ENCODE data around the gene SLC35F6. TPM values are rescaled to one million over a fixed set of nuclear protein-coding genes. Genes with fewer than 3 reads are reported as not detected.
"Not testable (repeated sequence)": the region's sequence is repeated elsewhere in the genome, so short reads cannot be mapped to it uniquely, and the experiment has no call there.

The SLC35F6 gene
- total and polyA plus RNA-seq, 4 donors: 11.4 to 30.7 (median 19.0) TPM

GRCh38 chr2:26759845-26760244 lies 4.2 kb upstream of the SLC35F6 start:
- Histone ChIP-seq H3K4me1 (ENCODE audit: control insufficient read depth in 4 of 4, insufficient read depth in 4 of 4, low read length in 3 of 4) (peaks cover under 1 to 13% (median 3%) of the 10 kb centered on the region in 4 donors), H3K9ac (ENCODE audit: low read depth in 1 of 2, low read length in 2 of 2) (no peak overlapping the region), H3K4me3 (ENCODE audit: low read depth in 1 of 3, low read length in 3 of 3) (no peak overlapping the region), H3K36me3 (ENCODE audit: control insufficient read depth in 4 of 4, insufficient read depth in 3 of 4, low read depth in 1 of 4, low read length in 3 of 4) (no peaks in the 10 kb centered on the region), H3K27me3 (ENCODE audit: control insufficient read depth in 4 of 4, insufficient read depth in 4 of 4, low read length in 3 of 4) (no peaks in the 10 kb centered on the region), H3K27ac (ENCODE audit: low read depth in 1 of 2, low read length in 2 of 2) (no peak overlapping the region), H3K9me3 (ENCODE audit: control insufficient read depth in 4 of 4, low read length in 3 of 4) (no peaks in the 10 kb centered on the region)
- TF ChIP-seq FOXA2 (IDR thresholded peaks at IDR 0.05): no peak
- TF ChIP-seq, protein P1, sequence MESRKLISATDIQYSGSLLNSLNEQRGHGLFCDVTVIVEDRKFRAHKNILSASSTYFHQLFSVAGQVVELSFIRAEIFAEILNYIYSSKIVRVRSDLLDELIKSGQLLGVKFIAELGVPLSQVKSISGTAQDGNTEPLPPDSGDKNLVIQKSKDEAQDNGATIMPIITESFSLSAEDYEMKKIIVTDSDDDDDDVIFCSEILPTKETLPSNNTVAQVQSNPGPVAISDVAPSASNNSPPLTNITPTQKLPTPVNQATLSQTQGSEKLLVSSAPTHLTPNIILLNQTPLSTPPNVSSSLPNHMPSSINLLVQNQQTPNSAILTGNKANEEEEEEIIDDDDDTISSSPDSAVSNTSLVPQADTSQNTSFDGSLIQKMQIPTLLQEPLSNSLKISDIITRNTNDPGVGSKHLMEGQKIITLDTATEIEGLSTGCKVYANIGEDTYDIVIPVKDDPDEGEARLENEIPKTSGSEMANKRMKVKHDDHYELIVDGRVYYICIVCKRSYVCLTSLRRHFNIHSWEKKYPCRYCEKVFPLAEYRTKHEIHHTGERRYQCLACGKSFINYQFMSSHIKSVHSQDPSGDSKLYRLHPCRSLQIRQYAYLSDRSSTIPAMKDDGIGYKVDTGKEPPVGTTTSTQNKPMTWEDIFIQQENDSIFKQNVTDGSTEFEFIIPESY (IDR thresholded peaks at IDR 0.05): no peak
- TF ChIP-seq, protein P2, sequence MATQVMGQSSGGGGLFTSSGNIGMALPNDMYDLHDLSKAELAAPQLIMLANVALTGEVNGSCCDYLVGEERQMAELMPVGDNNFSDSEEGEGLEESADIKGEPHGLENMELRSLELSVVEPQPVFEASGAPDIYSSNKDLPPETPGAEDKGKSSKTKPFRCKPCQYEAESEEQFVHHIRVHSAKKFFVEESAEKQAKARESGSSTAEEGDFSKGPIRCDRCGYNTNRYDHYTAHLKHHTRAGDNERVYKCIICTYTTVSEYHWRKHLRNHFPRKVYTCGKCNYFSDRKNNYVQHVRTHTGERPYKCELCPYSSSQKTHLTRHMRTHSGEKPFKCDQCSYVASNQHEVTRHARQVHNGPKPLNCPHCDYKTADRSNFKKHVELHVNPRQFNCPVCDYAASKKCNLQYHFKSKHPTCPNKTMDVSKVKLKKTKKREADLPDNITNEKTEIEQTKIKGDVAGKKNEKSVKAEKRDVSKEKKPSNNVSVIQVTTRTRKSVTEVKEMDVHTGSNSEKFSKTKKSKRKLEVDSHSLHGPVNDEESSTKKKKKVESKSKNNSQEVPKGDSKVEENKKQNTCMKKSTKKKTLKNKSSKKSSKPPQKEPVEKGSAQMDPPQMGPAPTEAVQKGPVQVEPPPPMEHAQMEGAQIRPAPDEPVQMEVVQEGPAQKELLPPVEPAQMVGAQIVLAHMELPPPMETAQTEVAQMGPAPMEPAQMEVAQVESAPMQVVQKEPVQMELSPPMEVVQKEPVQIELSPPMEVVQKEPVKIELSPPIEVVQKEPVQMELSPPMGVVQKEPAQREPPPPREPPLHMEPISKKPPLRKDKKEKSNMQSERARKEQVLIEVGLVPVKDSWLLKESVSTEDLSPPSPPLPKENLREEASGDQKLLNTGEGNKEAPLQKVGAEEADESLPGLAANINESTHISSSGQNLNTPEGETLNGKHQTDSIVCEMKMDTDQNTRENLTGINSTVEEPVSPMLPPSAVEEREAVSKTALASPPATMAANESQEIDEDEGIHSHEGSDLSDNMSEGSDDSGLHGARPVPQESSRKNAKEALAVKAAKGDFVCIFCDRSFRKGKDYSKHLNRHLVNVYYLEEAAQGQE (IDR thresholded peaks at IDR 0.05): no peak
- no peak for TF ChIP-seq SP1 (IDR thresholded peaks at IDR 0.05)
- TF ChIP-seq MAX (IDR thresholded peaks at IDR 0.05): no peak
- no peak for TF ChIP-seq RAD21 (IDR thresholded peaks at IDR 0.05)
- TF ChIP-seq, protein P3, sequence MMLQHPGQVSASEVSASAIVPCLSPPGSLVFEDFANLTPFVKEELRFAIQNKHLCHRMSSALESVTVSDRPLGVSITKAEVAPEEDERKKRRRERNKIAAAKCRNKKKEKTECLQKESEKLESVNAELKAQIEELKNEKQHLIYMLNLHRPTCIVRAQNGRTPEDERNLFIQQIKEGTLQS (IDR thresholded peaks at IDR 0.05): no peak
- no peak for TF ChIP-seq HNF4G (IDR thresholded peaks at IDR 0.05)
- no peak for TF ChIP-seq TAF1 (conservative IDR thresholded peaks at IDR 0.05)
- TF ChIP-seq CTCF (IDR thresholded peaks at IDR 0.05; ENCODE audit: low read depth, low read length, missing input control): no peak
- no peak for TF ChIP-seq FOXA1 (IDR thresholded peaks at IDR 0.05)
- no peak for TF ChIP-seq YY1 (IDR thresholded peaks at IDR 0.05)
- no peak for TF ChIP-seq HNF4A (conservative IDR thresholded peaks at IDR 0.05)
- no peak for TF ChIP-seq GABPA (IDR thresholded peaks at IDR 0.05 in 1 of 2, conservative IDR thresholded peaks at IDR 0.05 in 1 of 2)
- 94% methylated on average over 5 of the region's 5 CpGs for WGBS
- no peak for DNase-seq (ENCODE audit: low spot score)

GRCh38 chr2:26760991-26761390 lies 3.1 kb upstream of the SLC35F6 start:
- WGBS: 84% methylated on average over 10 of the region's 10 CpGs
- H3K4me1 ChIP-seq (ENCODE audit: control insufficient read depth in 4 of 4, insufficient read depth in 4 of 4, low read length in 3 of 4): peaks cover 6 to 20% (median 11%) of the 10 kb centered on the region in 4 donors
- H3K4me3 ChIP-seq (ENCODE audit: low read depth in 1 of 3, low read length in 3 of 3); H3K9ac ChIP-seq (ENCODE audit: low read depth in 1 of 2, low read length in 2 of 2); H3K27me3 ChIP-seq (ENCODE audit: control insufficient read depth in 4 of 4, insufficient read depth in 4 of 4, low read length in 3 of 4); H3K27ac ChIP-seq (ENCODE audit: low read depth in 1 of 2, low read length in 2 of 2); H3K9me3 ChIP-seq (ENCODE audit: control insufficient read depth in 4 of 4, low read length in 3 of 4); H3K36me3 ChIP-seq (ENCODE audit: control insufficient read depth in 4 of 4, insufficient read depth in 3 of 4, low read depth in 1 of 4, low read length in 3 of 4); DNase-seq (ENCODE audit: low spot score): not testable (repeated sequence)
